Hepatocyte (in vitro differentiated cells): Measurements from ENCODE around the gene ZGRF1.

ENCODE experiments used
- CTCF ChIP-seq: fragments of 200-600 bp; sonication (generic); IDR thresholded peaks from 2 replicates; pipeline ENCODE4 v1.5.1; 2016; ENCODE audit warnings: antibody characterized with exemption, mild to moderate bottlenecking; ENCODE audit not compliant: poor library complexity
- EZH2phosphoT487 ChIP-seq: fragments of 200-600 bp; sonication (generic); IDR thresholded peaks from one replicate; pipeline ENCODE4 v1.6.1; 2018; ENCODE audit warnings: antibody characterized with exemption, mild to moderate bottlenecking, low read depth, moderate library complexity; ENCODE audit not compliant: unreplicated experiment, severe bottlenecking

- no peak for TF ChIP-seq CTCF
- peak; percentile 55 for TF ChIP-seq EZH2phosphoT487
These were observed 127.2 kb downstream of the ZGRF1 start for GRCh38 chr4:112509243-112510141.
